ENCODE measurements around the gene LY6G6F.
"Not testable (repeated sequence)": the region's sequence is repeated elsewhere in the genome, so short reads cannot be mapped to it uniquely, and the experiment has no call there.

LY6G6F gene

GRCh38 chr6:31702405-31702818, 4.3 kb upstream of the LY6G6F start:
- Mint-ChIP-seq H3K4me1 (peaks cover 16% of the 10 kb centered on the region), H3K9me3 (no peaks in the 10 kb centered on the region), H3K27ac (peak overlapping the region; percentile 90 to 96 (median 94)), H3K27me3 (ENCODE audit: low read depth) (peaks cover 3% of the 10 kb centered on the region), H3K4me3 (peak overlapping the region; percentile 98 to 99 (median 98)), H3K36me3 (ENCODE audit: low read depth) (peaks cover 16% of the 10 kb centered on the region)
- TF ChIP-seq CTCF (IDR thresholded peaks at IDR 0.05; ENCODE audit: unreplicated experiment in 3 of 3): no peak

- H3K4me3 Mint-ChIP-seq: peak within 1 kb of the TSS; percentile 98 to 99 (median 98)
- H3K27me3 Mint-ChIP-seq (ENCODE audit: low read depth): peaks cover 3% of the 10 kb centered on the region
- no peaks in the 10 kb centered on the region for H3K9me3 Mint-ChIP-seq
- peaks cover 9% of the 10 kb centered on the region for H3K36me3 Mint-ChIP-seq (ENCODE audit: low read depth)
- peaks cover 16% of the 10 kb centered on the region for H3K4me1 Mint-ChIP-seq
- peak within 1 kb of the TSS; percentile 90 to 96 (median 94) for H3K27ac Mint-ChIP-seq
- TF ChIP-seq CTCF (IDR thresholded peaks at IDR 0.05; ENCODE audit: unreplicated experiment in 3 of 3): peak in 1 of 3 experiments; percentile 12
Observed at GRCh38 chr6:31702819-31703716, 3.6 kb upstream of the LY6G6F start, which contains the start of gene ABHD16A. Gene ABHD16A (minus strand): TSS chr6:31703324. CDS start chr6:31703281, 43 bp downstream.

- Mint-ChIP-seq H3K4me1 (peaks cover 14% of the 10 kb centered on the region), H3K36me3 (ENCODE audit: low read depth) (peaks cover 4% of the 10 kb centered on the region), H3K27me3 (ENCODE audit: low read depth) (peaks cover 3% of the 10 kb centered on the region), H3K27ac (no peak overlapping the region), H3K9me3 (no peaks in the 10 kb centered on the region), H3K4me3 (peak overlapping the region in 1 of 3 experiments; percentile 5)
- no peak for TF ChIP-seq CTCF (IDR thresholded peaks at IDR 0.05; ENCODE audit: unreplicated experiment in 3 of 3)
Observed at GRCh38 chr6:31705931-31706330, 735 bp upstream of the LY6G6F start.

- Mint-ChIP-seq H3K36me3 (ENCODE audit: low read depth) (no peaks in the 10 kb centered on the region), H3K4me3 (no peak overlapping the region), H3K9me3 (no peaks in the 10 kb centered on the region), H3K27me3 (ENCODE audit: low read depth) (peaks cover 7% of the 10 kb centered on the region), H3K27ac (no peak overlapping the region), H3K4me1 (peaks cover 15% of the 10 kb centered on the region)
- TF ChIP-seq CTCF (IDR thresholded peaks at IDR 0.05; ENCODE audit: unreplicated experiment in 3 of 3): no peak
Observed at GRCh38 chr6:31707701-31708100, 1.0 kb downstream of the LY6G6F start.

- TF ChIP-seq CTCF (IDR thresholded peaks at IDR 0.05; ENCODE audit: unreplicated experiment in 3 of 3): no peak
Observed at GRCh38 chr6:31708224-31708623, 1.6 kb downstream of the LY6G6F start.

GRCh38 chr6:31709157-31709556, 2.5 kb downstream of the LY6G6F start:
- not testable (repeated sequence) for H3K27ac Mint-ChIP-seq, H3K4me3 Mint-ChIP-seq
- H3K4me1 Mint-ChIP-seq: peaks cover 22% of the 10 kb centered on the region

More at GRCh38 chr6:31708224-31708623, 1.6 kb downstream of the LY6G6F start:
- H3K4me3 Mint-ChIP-seq: no peak overlapping the region
- peaks cover 8% of the 10 kb centered on the region for H3K27me3 Mint-ChIP-seq (ENCODE audit: low read depth)
- H3K36me3 Mint-ChIP-seq (ENCODE audit: low read depth): no peaks in the 10 kb centered on the region
- no peak overlapping the region for H3K27ac Mint-ChIP-seq
- no peaks in the 10 kb centered on the region for H3K9me3 Mint-ChIP-seq
- peaks cover 18% of the 10 kb centered on the region for H3K4me1 Mint-ChIP-seq

More at GRCh38 chr6:31709157-31709556, 2.5 kb downstream of the LY6G6F start:
- not testable (repeated sequence) for H3K9me3 Mint-ChIP-seq; H3K27me3 Mint-ChIP-seq (ENCODE audit: low read depth); H3K36me3 Mint-ChIP-seq (ENCODE audit: low read depth)

Measured in nephron (organoid).